ENCODE data around the gene SH3GL3.
A peak's percentile ranks its signal among the peaks of the same experiment; 100 is the strongest.

DNA sequence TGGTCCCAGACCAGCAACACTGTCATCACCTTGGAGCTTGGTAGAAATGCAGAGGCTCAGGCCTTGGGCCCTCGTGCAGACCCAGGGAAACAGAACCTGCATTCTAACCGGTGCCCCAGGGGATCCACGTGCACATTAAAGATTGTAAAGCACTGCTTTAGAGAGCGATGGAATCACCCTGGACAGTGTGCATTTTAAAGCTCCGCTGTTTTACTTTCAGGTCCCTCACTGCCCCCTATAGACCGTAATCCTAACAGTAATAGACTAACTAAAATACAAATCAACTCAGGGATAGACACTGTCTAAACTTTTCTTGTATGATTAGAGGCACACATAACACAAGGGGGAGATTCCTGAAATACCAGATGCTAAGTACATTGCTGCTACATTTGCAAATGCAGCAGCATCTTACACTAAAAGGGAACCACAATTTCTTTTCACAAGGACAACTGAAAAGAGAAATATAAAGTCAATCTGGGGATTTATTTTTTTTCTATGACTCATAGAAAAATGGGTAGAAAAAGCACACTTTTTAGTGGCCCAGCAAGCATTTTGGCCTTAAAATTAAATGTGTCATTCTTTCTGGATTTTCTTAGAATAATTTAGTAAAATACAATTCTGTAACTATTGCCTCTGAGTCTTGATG is 10.5 kb upstream of the SH3GL3 start:
- TF ChIP-seq, protein P1, sequence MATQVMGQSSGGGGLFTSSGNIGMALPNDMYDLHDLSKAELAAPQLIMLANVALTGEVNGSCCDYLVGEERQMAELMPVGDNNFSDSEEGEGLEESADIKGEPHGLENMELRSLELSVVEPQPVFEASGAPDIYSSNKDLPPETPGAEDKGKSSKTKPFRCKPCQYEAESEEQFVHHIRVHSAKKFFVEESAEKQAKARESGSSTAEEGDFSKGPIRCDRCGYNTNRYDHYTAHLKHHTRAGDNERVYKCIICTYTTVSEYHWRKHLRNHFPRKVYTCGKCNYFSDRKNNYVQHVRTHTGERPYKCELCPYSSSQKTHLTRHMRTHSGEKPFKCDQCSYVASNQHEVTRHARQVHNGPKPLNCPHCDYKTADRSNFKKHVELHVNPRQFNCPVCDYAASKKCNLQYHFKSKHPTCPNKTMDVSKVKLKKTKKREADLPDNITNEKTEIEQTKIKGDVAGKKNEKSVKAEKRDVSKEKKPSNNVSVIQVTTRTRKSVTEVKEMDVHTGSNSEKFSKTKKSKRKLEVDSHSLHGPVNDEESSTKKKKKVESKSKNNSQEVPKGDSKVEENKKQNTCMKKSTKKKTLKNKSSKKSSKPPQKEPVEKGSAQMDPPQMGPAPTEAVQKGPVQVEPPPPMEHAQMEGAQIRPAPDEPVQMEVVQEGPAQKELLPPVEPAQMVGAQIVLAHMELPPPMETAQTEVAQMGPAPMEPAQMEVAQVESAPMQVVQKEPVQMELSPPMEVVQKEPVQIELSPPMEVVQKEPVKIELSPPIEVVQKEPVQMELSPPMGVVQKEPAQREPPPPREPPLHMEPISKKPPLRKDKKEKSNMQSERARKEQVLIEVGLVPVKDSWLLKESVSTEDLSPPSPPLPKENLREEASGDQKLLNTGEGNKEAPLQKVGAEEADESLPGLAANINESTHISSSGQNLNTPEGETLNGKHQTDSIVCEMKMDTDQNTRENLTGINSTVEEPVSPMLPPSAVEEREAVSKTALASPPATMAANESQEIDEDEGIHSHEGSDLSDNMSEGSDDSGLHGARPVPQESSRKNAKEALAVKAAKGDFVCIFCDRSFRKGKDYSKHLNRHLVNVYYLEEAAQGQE (IDR thresholded peaks at IDR 0.05; ENCODE audit: insufficient read depth in 1 of 2, low read depth in 2 of 2, low read length in 1 of 2): no peak
- TF ChIP-seq, protein P2, sequence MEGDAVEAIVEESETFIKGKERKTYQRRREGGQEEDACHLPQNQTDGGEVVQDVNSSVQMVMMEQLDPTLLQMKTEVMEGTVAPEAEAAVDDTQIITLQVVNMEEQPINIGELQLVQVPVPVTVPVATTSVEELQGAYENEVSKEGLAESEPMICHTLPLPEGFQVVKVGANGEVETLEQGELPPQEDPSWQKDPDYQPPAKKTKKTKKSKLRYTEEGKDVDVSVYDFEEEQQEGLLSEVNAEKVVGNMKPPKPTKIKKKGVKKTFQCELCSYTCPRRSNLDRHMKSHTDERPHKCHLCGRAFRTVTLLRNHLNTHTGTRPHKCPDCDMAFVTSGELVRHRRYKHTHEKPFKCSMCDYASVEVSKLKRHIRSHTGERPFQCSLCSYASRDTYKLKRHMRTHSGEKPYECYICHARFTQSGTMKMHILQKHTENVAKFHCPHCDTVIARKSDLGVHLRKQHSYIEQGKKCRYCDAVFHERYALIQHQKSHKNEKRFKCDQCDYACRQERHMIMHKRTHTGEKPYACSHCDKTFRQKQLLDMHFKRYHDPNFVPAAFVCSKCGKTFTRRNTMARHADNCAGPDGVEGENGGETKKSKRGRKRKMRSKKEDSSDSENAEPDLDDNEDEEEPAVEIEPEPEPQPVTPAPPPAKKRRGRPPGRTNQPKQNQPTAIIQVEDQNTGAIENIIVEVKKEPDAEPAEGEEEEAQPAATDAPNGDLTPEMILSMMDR (IDR thresholded peaks at IDR 0.05): peak; percentile 70
- TF ChIP-seq POLR2AphosphoS5 (IDR thresholded peaks at IDR 0.05; ENCODE audit: low read depth, low read length) (no peak), SIN3A (IDR thresholded peaks at IDR 0.05; ENCODE audit: borderline replicate concordance, insufficient read depth, low read depth, low read length) (no peak)
